ENCODE results near the gene DOCK7.

- no peak for TF ChIP-seq POLR2AphosphoS5 (IDR thresholded peaks at IDR 0.05)
- TF ChIP-seq POLR2A (IDR thresholded peaks at IDR 0.05), result no peak
Measured at GRCh38 chr1:62595647-62596046, 92.5 kb downstream of the DOCK7 start.
